ENCODE measurements around the gene FMO5. TPM values are rescaled to one million over a fixed set of nuclear protein-coding genes. Genes with fewer than 3 reads are reported as not detected.

FMO5 gene, protein sequence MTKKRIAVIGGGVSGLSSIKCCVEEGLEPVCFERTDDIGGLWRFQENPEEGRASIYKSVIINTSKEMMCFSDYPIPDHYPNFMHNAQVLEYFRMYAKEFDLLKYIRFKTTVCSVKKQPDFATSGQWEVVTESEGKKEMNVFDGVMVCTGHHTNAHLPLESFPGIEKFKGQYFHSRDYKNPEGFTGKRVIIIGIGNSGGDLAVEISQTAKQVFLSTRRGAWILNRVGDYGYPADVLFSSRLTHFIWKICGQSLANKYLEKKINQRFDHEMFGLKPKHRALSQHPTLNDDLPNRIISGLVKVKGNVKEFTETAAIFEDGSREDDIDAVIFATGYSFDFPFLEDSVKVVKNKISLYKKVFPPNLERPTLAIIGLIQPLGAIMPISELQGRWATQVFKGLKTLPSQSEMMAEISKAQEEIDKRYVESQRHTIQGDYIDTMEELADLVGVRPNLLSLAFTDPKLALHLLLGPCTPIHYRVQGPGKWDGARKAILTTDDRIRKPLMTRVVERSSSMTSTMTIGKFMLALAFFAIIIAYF
- under 1 TPM; 0.60 to 0.86 TPM for total RNA-seq

- POLR2A ChIA-PET, result no interaction called here
Observed at GRCh38 chr1:147225193-147225730, at the start of gene FMO5. TSS of gene FMO5 (minus strand) at chr1:147225339. CDS start at chr1:147225029, 310 bp downstream.

GRCh38 chr1:147273409-147274336 is 48.5 kb upstream of the FMO5 start:
- Mint-ChIP-seq H3K4me3 (no peak overlapping the region), H3K27ac (no peak overlapping the region), H3K9me3 (no peaks in the 10 kb centered on the region), H3K27me3 (no peaks in the 10 kb centered on the region), H3K4me1 (peaks cover 2% of the 10 kb centered on the region), H3K36me3 (peaks cover 14% of the 10 kb centered on the region)
- ATAC-seq (ENCODE audit: low read depth) (no peak), DNase-seq (no peak)
- POLR2A ChIA-PET, result no interaction called here

More at GRCh38 chr1:147225193-147225730, at the start of gene FMO5:
- peak; percentile 89 for ATAC-seq (ENCODE audit: low read depth)
- Mint-ChIP-seq H3K27ac (peak within 1 kb of the TSS; percentile 64), H3K27me3 (peaks cover 8% of the 10 kb centered on the region), H3K36me3 (no peaks in the 10 kb centered on the region), H3K4me1 (peaks cover 17% of the 10 kb centered on the region), H3K4me3 (peak within 1 kb of the TSS; percentile 94), H3K9me3 (peaks cover 2% of the 10 kb centered on the region)
- DNase-seq, result peak; percentile 44

- POLR2A ChIA-PET, result no interaction called here
- Mint-ChIP-seq H3K27ac (no peak overlapping the region), H3K27me3 (no peaks in the 10 kb centered on the region), H3K36me3 (peaks cover 24% of the 10 kb centered on the region), H3K4me3 (no peak overlapping the region), H3K9me3 (no peaks in the 10 kb centered on the region), H3K4me1 (peaks cover 2% of the 10 kb centered on the region)
- ATAC-seq (ENCODE audit: low read depth) (no peak), DNase-seq (no peak)
Observed at GRCh38 chr1:147272042-147272441, 46.9 kb upstream of the FMO5 start.

- no peak overlapping the region for H3K4me3 Mint-ChIP-seq
- no peak overlapping the region for H3K27ac Mint-ChIP-seq
- H3K4me1 Mint-ChIP-seq, result peaks cover 2% of the 10 kb centered on the region
- DNase-seq (no peak), ATAC-seq (ENCODE audit: low read depth) (no peak)
- H3K27me3 Mint-ChIP-seq, result no peaks in the 10 kb centered on the region
- peaks cover 23% of the 10 kb centered on the region for H3K36me3 Mint-ChIP-seq
- H3K9me3 Mint-ChIP-seq, result no peaks in the 10 kb centered on the region
- POLR2A ChIA-PET, result no interaction called here
Observed at GRCh38 chr1:147270721-147271120, 45.6 kb upstream of the FMO5 start.

DNA sequence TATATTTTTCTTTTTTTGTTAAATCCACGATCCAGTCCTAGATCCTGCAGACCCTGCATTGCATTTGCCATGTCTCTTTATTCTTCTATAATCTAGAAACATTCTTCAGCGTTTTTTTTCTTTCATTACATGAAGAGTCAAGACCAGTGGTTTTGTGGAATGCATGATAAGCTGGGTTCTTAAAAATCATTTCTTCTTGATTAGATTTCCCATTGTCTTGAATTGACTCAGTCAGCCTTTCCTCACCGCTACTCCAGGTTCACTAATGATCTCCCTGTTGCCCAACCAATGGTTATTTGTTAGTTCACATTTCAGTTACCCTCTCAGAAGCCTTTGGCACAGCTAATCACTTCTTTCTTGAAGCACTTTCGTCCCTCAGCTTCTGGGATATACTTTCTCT is 42.6 kb upstream of the FMO5 start:
- POLR2A ChIA-PET, result no interaction called here
- Mint-ChIP-seq H3K36me3 (peaks cover 26% of the 10 kb centered on the region), H3K27ac (no peak overlapping the region), H3K27me3 (no peaks in the 10 kb centered on the region), H3K4me3 (no peak overlapping the region), H3K4me1 (no peaks in the 10 kb centered on the region), H3K9me3 (no peaks in the 10 kb centered on the region)
- ATAC-seq (ENCODE audit: low read depth) (no peak), DNase-seq (no peak)

GRCh38 chr1:147266381-147266780 is 41.2 kb upstream of the FMO5 start:
- no peak overlapping the region for H3K27ac Mint-ChIP-seq
- H3K4me1 Mint-ChIP-seq, result no peaks in the 10 kb centered on the region
- POLR2A ChIA-PET, result no interaction called here
- no peaks in the 10 kb centered on the region for H3K9me3 Mint-ChIP-seq
- H3K36me3 Mint-ChIP-seq, result peaks cover 31% of the 10 kb centered on the region
- no peaks in the 10 kb centered on the region for H3K27me3 Mint-ChIP-seq
- ATAC-seq (ENCODE audit: low read depth) (no peak), DNase-seq (no peak)
- H3K4me3 Mint-ChIP-seq, result no peak overlapping the region

GRCh38 chr1:147264158-147264768 is 39.1 kb upstream of the FMO5 start:
- POLR2A ChIA-PET, result no interaction called here
- Mint-ChIP-seq H3K27me3 (no peaks in the 10 kb centered on the region), H3K4me3 (no peak overlapping the region), H3K36me3 (peaks cover 39% of the 10 kb centered on the region), H3K4me1 (peaks cover under 1% of the 10 kb centered on the region), H3K27ac (no peak overlapping the region), H3K9me3 (no peaks in the 10 kb centered on the region)
- DNase-seq (no peak), ATAC-seq (ENCODE audit: low read depth) (no peak)

DNA sequence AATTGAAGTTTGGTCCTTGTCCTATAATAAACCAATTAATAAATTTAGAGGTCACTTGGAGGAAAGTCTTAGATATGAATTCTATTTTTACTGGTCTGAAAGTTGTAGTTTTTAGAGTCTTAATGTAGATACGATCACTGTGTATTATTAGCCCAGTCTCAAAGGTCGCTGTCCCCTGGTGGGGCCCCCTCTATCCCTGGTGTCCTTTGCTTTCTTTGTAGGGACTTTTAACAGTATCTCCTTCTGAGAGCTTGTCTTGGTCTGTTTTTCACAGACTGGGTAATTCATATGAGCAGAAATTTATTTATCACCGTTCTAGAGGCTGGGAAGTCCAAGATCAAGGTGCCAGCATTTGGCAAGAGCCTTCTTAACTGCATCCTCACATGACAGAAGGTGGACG is 35.8 kb upstream of the FMO5 start:
- Mint-ChIP-seq H3K36me3 (peaks cover 29% of the 10 kb centered on the region), H3K4me1 (peaks cover 3% of the 10 kb centered on the region), H3K9me3 (no peaks in the 10 kb centered on the region), H3K27me3 (no peaks in the 10 kb centered on the region), H3K27ac (no peak overlapping the region), H3K4me3 (no peak overlapping the region)
- POLR2A ChIA-PET, result no interaction called here
- DNase-seq, result no peak
- no peak for ATAC-seq (ENCODE audit: low read depth)

- H3K36me3 Mint-ChIP-seq, result peaks cover 41% of the 10 kb centered on the region
- POLR2A ChIA-PET, result interaction anchor here (0.5 kb wide), 1 partner anchor 25 kb away, joined by 8 read pairs; no protein-coding TSS in a partner anchor
- no peak for DNase-seq
- no peak overlapping the region for H3K4me3 Mint-ChIP-seq
- ATAC-seq (ENCODE audit: low read depth), result no peak
- no peaks in the 10 kb centered on the region for H3K9me3 Mint-ChIP-seq
- H3K4me1 Mint-ChIP-seq, result peaks cover 18% of the 10 kb centered on the region
- H3K27me3 Mint-ChIP-seq, result no peaks in the 10 kb centered on the region
- no peak overlapping the region for H3K27ac Mint-ChIP-seq
Observed at GRCh38 chr1:147252540-147252939, 27.4 kb upstream of the FMO5 start.

GRCh38 chr1:147247656-147248238 is 22.6 kb upstream of the FMO5 start:
- Mint-ChIP-seq H3K27me3 (no peaks in the 10 kb centered on the region), H3K36me3 (peaks cover 27% of the 10 kb centered on the region), H3K4me3 (no peak overlapping the region), H3K9me3 (no peaks in the 10 kb centered on the region), H3K4me1 (peaks cover 49% of the 10 kb centered on the region), H3K27ac (no peak overlapping the region)
- POLR2A ChIA-PET, result no interaction called here
- no peak for DNase-seq
- ATAC-seq (ENCODE audit: low read depth), result no peak

GRCh38 chr1:147246910-147247655 is 21.9 kb upstream of the FMO5 start:
- DNase-seq, result no peak
- no peak for ATAC-seq (ENCODE audit: low read depth)
- peaks cover 52% of the 10 kb centered on the region for H3K4me1 Mint-ChIP-seq
- H3K27me3 Mint-ChIP-seq, result no peaks in the 10 kb centered on the region
- no peaks in the 10 kb centered on the region for H3K9me3 Mint-ChIP-seq
- no peak overlapping the region for H3K4me3 Mint-ChIP-seq
- peaks cover 21% of the 10 kb centered on the region for H3K36me3 Mint-ChIP-seq
- H3K27ac Mint-ChIP-seq, result peak overlapping the region; percentile 18
- POLR2A ChIA-PET, result no interaction called here

GRCh38 chr1:147246044-147246690 is 21.0 kb upstream of the FMO5 start:
- POLR2A ChIA-PET, result no interaction called here

More at GRCh38 chr1:147246044-147246690, 21.0 kb upstream of the FMO5 start:
- ATAC-seq (ENCODE audit: low read depth) (no peak), DNase-seq (no peak)
- Mint-ChIP-seq H3K27me3 (no peaks in the 10 kb centered on the region), H3K27ac (no peak overlapping the region), H3K4me1 (peaks cover 53% of the 10 kb centered on the region), H3K36me3 (peaks cover 18% of the 10 kb centered on the region), H3K4me3 (no peak overlapping the region), H3K9me3 (no peaks in the 10 kb centered on the region)
